Progenitor cell of endocrine pancreas (in vitro differentiated cells): ENCODE data around the gene OR2V2. TPM values are rescaled to one million over a fixed set of nuclear protein-coding genes. Genes with fewer than 3 reads are reported as not detected.
"Not testable (repeated sequence)": the region's sequence is repeated elsewhere in the genome, so short reads cannot be mapped to it uniquely, and the experiment has no call there.

Experiments
- DNase-seq: peaks from one replicate; pipeline ENCODE4 v3.0.0; 2021; ENCODE audit warnings: low spot score; ENCODE audit not compliant: unreplicated experiment
- H3K27ac Mint-ChIP-seq: 2 replicates; pipeline ENCODE4 v1.8.0; 2021; ENCODE audit warnings: mild to moderate bottlenecking, moderate library complexity, mixed read lengths
- H3K27me3 Mint-ChIP-seq: 2 replicates; pipeline ENCODE4 v1.8.0; 2021; ENCODE audit warnings: mixed read lengths
- H3K36me3 Mint-ChIP-seq: 2 replicates; pipeline ENCODE4 v1.8.0; 2022; ENCODE audit warnings: mixed read lengths; ENCODE audit not compliant: insufficient read depth
- H3K4me1 Mint-ChIP-seq: 2 replicates; pipeline ENCODE4 v1.8.0; 2021; ENCODE audit warnings: low read depth, mixed read lengths
- H3K4me3 Mint-ChIP-seq: 2 replicates; pipeline ENCODE4 v1.8.0; 2021; ENCODE audit warnings: low read depth, mild to moderate bottlenecking, moderate library complexity, mixed read lengths
- H3K9me3 Mint-ChIP-seq: 2 replicates; pipeline ENCODE4 v1.8.0; 2021; ENCODE audit warnings: low read depth, mixed read lengths
- total RNA-seq: library from RNA; stranded (reverse); gene quantifications from 2 replicates; pipeline ENCODE4 v1.2.1, GENCODE V29; 2021
- TF ChIP-seq, protein P1 (sequence below): fragments of 200-600 bp; sonication (generic); IDR thresholded peaks from one replicate; pipeline ENCODE4 v1.5.0; 2021; ENCODE audit warnings: antibody characterized with exemption, mild to moderate bottlenecking; ENCODE audit not compliant: unreplicated experiment

The OR2V2 gene
- total RNA-seq, 1 donor from 2014 or later, result not detected

DNA sequence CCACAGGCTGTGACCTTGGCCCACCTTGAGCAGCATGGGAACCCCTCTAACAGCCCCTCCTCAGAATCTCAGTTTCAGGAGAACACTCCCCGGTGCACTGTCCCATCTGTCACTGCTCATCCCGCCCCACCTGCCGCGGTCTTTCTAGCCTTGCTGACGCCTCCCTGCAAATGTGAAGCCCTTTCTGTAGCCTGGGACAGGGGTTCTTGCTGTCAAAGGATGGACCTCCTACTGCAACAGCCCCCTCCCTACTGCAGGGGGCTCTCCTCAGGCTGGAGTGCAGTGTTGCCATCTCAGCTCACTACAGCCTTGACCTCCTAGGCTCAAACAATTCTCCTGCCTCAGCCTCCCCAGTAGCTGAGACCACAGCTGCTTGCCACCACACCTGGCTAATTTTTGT is 36.4 kb upstream of the OR2V2 start:
- Mint-ChIP-seq H3K9me3 (no peaks in the 10 kb centered on the region), H3K4me3 (no peak overlapping the region), H3K27me3 (peaks cover 93% of the 10 kb centered on the region), H3K36me3 (no peaks in the 10 kb centered on the region), H3K4me1 (no peaks in the 10 kb centered on the region), H3K27ac (no peak overlapping the region)
- TF ChIP-seq, protein P1, sequence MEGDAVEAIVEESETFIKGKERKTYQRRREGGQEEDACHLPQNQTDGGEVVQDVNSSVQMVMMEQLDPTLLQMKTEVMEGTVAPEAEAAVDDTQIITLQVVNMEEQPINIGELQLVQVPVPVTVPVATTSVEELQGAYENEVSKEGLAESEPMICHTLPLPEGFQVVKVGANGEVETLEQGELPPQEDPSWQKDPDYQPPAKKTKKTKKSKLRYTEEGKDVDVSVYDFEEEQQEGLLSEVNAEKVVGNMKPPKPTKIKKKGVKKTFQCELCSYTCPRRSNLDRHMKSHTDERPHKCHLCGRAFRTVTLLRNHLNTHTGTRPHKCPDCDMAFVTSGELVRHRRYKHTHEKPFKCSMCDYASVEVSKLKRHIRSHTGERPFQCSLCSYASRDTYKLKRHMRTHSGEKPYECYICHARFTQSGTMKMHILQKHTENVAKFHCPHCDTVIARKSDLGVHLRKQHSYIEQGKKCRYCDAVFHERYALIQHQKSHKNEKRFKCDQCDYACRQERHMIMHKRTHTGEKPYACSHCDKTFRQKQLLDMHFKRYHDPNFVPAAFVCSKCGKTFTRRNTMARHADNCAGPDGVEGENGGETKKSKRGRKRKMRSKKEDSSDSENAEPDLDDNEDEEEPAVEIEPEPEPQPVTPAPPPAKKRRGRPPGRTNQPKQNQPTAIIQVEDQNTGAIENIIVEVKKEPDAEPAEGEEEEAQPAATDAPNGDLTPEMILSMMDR, result no peak
- DNase-seq, result no peak

DNA sequence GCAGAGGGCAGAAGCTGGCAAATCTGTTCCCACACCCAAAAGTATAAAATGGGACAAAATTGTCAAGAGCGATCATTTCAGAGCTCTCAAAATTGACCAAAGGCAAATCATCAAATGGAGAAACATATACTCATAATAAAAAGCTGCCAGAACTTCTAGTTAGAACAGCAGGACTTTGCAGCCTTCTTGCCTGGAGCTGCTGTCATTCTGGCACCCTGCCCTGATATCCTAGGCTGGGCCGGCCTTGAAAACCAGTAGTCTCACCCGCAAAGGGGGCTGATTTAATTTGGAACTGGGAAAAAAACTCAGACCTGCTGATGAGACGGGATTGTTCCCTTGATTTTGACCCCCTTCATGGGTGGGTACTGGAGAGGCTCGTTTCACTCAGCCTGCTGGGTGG is 34.9 kb upstream of the OR2V2 start:
- TF ChIP-seq, protein P1, result no peak

DNA sequence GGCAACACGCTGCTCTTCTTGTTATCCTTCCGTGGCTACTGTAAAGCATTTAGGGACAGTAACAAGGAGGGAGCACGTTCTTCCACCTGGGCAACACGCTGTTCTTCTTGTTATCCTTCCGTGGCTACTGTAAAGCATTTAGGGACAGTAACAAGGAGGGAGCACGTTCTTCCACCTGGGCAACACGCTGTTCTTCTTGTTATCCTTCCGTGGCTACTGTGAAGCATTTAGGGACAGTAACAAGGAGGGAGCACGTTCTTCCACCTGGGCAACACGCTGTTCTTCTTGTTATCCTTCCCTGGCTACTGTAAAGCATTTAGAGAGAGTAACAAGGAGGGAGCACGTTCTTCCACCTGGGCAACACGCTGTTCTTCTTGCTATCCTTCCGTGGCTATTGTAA is 33.8 kb upstream of the OR2V2 start:
- not testable (repeated sequence) for H3K9me3 Mint-ChIP-seq, H3K4me1 Mint-ChIP-seq, H3K4me3 Mint-ChIP-seq, H3K27ac Mint-ChIP-seq, DNase-seq, H3K36me3 Mint-ChIP-seq
- peaks cover 95% of the 10 kb centered on the region for H3K27me3 Mint-ChIP-seq

More for the DNA sequence above, 34.9 kb upstream of the OR2V2 start:
- H3K4me1 Mint-ChIP-seq, result no peaks in the 10 kb centered on the region
- no peaks in the 10 kb centered on the region for H3K9me3 Mint-ChIP-seq
- no peaks in the 10 kb centered on the region for H3K36me3 Mint-ChIP-seq
- DNase-seq, result no peak
- no peak overlapping the region for H3K27ac Mint-ChIP-seq
- H3K27me3 Mint-ChIP-seq, result peaks cover 95% of the 10 kb centered on the region
- no peak overlapping the region for H3K4me3 Mint-ChIP-seq

DNA sequence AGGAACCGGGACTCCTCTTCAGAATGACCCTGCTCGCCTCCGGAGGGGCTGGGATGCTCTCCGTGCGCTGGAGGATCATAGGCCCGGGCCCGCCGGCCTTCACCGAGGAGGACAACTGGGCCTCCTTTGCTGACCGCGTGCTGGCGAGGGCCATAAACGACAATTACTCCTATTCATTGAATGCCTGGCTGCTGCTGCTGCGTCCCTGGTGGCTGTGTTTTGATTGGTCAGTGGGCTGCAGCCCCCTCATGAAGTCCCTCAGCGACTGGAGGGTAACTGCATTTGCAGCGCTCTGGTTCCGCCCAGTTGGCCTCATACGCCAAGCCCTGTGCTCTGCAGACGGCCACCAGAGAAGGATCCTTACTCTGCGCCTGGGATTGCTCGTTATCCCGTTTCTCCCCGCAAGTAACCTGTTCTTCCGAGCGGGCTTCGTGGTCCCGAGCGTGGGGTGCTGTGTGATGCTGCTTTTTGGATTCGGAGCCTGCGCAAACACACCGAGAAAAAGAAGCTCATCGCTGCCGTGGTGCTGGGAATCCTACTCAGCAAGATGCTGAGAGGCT is 33.0 kb upstream of the OR2V2 start:
- Mint-ChIP-seq H3K4me3 (no peak overlapping the region), H3K9me3 (no peaks in the 10 kb centered on the region), H3K4me1 (no peaks in the 10 kb centered on the region), H3K27ac (no peak overlapping the region), H3K36me3 (no peaks in the 10 kb centered on the region), H3K27me3 (peaks cover 95% of the 10 kb centered on the region)
- TF ChIP-seq, protein P1, result no peak
- DNase-seq, result no peak

DNA sequence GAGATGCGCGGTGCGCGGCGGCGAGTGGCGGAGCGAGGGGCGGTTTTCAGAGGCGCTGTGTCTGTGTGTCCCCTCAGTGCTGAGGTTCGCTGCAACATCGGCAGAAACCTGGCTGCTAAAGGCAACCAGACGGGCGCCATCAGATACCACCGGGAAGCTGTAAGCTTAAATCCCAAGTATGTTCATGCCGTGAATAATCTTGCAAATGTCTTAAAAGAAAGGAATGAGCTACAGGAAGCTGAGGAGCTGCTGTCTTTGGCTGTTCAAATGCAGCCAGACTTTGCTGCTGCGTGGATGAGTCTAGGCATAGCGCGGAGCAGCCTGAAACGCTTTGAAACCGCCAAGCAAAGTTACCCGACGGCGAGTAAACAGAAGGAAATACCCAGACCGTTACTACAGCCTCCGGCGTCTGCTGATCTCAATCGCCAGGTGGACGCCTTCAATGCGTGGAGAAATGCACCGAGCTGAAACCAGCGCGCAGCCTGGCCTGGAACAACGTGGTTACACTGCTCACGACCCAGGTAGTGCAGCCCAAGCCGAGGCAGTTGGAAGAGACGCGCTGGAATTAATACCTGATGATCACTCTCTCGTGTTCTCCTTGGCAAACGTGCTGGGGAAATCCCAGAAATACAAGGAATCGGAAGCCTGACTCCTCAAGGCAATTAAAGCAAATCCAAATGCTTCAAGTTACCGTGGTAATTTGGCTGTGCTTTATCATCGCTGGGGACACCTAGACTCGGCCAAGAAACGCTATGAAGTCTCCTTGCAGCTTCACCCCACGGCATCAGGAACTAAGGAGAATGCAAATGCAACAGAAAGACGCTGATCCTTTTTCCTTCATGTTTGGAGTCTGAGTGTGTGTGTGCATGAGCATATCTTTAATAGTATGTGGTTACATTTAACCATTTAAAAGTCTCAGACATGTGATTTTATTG is 32.3 kb upstream of the OR2V2 start:
- DNase-seq, result no peak
- no peak overlapping the region for H3K27ac Mint-ChIP-seq
- H3K36me3 Mint-ChIP-seq, result no peaks in the 10 kb centered on the region
- peaks cover 95% of the 10 kb centered on the region for H3K27me3 Mint-ChIP-seq
- no peak overlapping the region for H3K4me3 Mint-ChIP-seq
- no peaks in the 10 kb centered on the region for H3K9me3 Mint-ChIP-seq
- no peaks in the 10 kb centered on the region for H3K4me1 Mint-ChIP-seq
- TF ChIP-seq, protein P1, result no peak
